H1 (cell line): Measurements from ENCODE around the gene ANKRD12. TPM values are rescaled to one million over a fixed set of nuclear protein-coding genes. Genes with fewer than 3 reads are reported as not detected.

Source experiments
- CBX8 ChIP-seq: fragments of 300-800, 300-1000 bp; sonication (generic); IDR thresholded peaks from 2 replicates; pipeline ENCODE4 v1.7.1; 2016; ENCODE audit warnings: low read depth, low read length, borderline replicate concordance
- KDM5A ChIP-seq: fragments of 200-600 bp; IDR thresholded peaks from 2 replicates; pipeline ENCODE4 v1.7.1; 2012; ENCODE audit warnings: mild to moderate bottlenecking, low read length, inconsistent platforms, mixed read lengths
- SP1 ChIP-seq: IDR thresholded peaks from 2 replicates; pipeline ENCODE4 v1.6.1; 2011; ENCODE audit warnings: low read depth, low read length
- TBP ChIP-seq: IDR thresholded peaks from 2 replicates; pipeline ENCODE4 v1.6.1; 2011; ENCODE audit warnings: low read depth, low read length, improper control_type of control experiment
- polyA plus RNA-seq, 7 experiments: library from polyadenylated mRNA; depleted of rRNA in 3 of 7; stranded (reverse) in 5 of 7; unstranded in 2 of 7; fragments of >200 nt in 5 of 7; fragments of 200-250 nt in 2 of 7; gene quantifications; 1 replicate in 5 of 7; 2 replicates in 1 of 7; 4 replicates in 1 of 7; pipeline versions ENCODE4 v1.2.1 to v1.2.3, GENCODE V29; 2011 to 2013; ENCODE audit warnings: missing spikeins in 2 of 7, mixed read lengths in 2 of 7
- small RNA-seq: library from polyadenylated mRNA; stranded (forward); fragments of <200 nt; extraction: miRNeasy Mini kit (QIAGEN cat#:217004); gene quantifications from one replicate; pipeline ENCODE3, GENCODE V24; 2013; ENCODE audit not compliant: insufficient read depth
- total RNA-seq: library from RNA; stranded (reverse); fragmentation: NEBNext Ultra II Directional; extraction: Animal tissue kit (Norgen Biotek cat#: 25700); gene quantifications from 2 replicates; pipeline ENCODE4 v1.2.1, GENCODE V29; 2021

Gene ANKRD12
- total and polyA plus RNA-seq, 2 of the 8 experiments (the other 6 are each of a cell fraction or from before 2014, with no cell fraction given), result 2.6 to 37.9 TPM

GRCh38 chr18:9334973-9335696, 198.6 kb downstream of the ANKRD12 start (continued):
- no peak for TF ChIP-seq KDM5A
- no peak for TF ChIP-seq CBX8
- no peak for TF ChIP-seq SP1
- TF ChIP-seq TBP, result no peak

Small RNAs within 50 kb of the gene (small RNA-seq; reads per million reads assigned to genes)
- gene RF00019, result not detected

Other genes starting within 250 kb of the ANKRD12 start
- gene NDUFV2, start 34.1 kb upstream of the ANKRD12 start, total RNA-seq, result 191 and 196 TPM in 2 replicates
- 52.2 and 90.8 TPM in 2 replicates for gene NDUFV2, start 34.1 kb upstream of the ANKRD12 start, polyA plus RNA-seq (2011; rRNA removed)
- gene TWSG1, start 198.0 kb downstream of the ANKRD12 start, total RNA-seq, result 19.1 and 19.8 TPM in 2 replicates
- 11.8 TPM in 2 replicates for gene TWSG1, start 198.0 kb downstream of the ANKRD12 start, polyA plus RNA-seq (2011; rRNA removed)